ENCODE measurements around the gene SPATA6. TPM values are rescaled to one million over a fixed set of nuclear protein-coding genes. Genes with fewer than 3 reads are reported as not detected.

Gene SPATA6
- total RNA-seq, 3 donors from 2014 or later (not counting 1 experiment from before 2014, with no cell fraction given): 2.4 to 6.1 (median 3.5) TPM

GRCh38 chr1:48266576-48266975 is 205.4 kb downstream of the SPATA6 start:
- no peaks in the 10 kb centered on the region for H3K9me3 ChIP-seq (ENCODE audit: control insufficient read depth, insufficient read depth, low read length)
- Mint-ChIP-seq H3K27me3 (ENCODE audit: low read depth in 2 of 2) (peaks cover 2 to 14% of the 10 kb centered on the region in 2 donors), H3K4me3 (no peak overlapping the region), H3K4me1 (no peaks in the 10 kb centered on the region), H3K36me3 (no peaks in the 10 kb centered on the region), H3K27ac (no peak overlapping the region), H3K9me3 (no peaks in the 10 kb centered on the region)
- H3K4me3 ChIP-seq (ENCODE audit: low read length): no peak overlapping the region
- intact Hi-C loops (cut with micrococcal nuclease): no loop called here
- no peak overlapping the region for H3K27ac ChIP-seq (ENCODE audit: low read length)
- ATAC-seq (no peak), DNase-seq (no peak)
- H3K4me1 ChIP-seq (ENCODE audit: control insufficient read depth, insufficient read depth, low read length): no peaks in the 10 kb centered on the region
- H3K36me3 ChIP-seq (ENCODE audit: control insufficient read depth, insufficient read depth, low read length): no peaks in the 10 kb centered on the region
- no peaks in the 10 kb centered on the region for H3K27me3 ChIP-seq (ENCODE audit: control insufficient read depth, insufficient read depth, low read length)
- WGBS (ENCODE audit: insufficient coverage): no CpG with 5 or more reads among the region's 2 CpGs
- no peak for TF ChIP-seq CTCF (IDR thresholded peaks at IDR 0.05)

DNA sequence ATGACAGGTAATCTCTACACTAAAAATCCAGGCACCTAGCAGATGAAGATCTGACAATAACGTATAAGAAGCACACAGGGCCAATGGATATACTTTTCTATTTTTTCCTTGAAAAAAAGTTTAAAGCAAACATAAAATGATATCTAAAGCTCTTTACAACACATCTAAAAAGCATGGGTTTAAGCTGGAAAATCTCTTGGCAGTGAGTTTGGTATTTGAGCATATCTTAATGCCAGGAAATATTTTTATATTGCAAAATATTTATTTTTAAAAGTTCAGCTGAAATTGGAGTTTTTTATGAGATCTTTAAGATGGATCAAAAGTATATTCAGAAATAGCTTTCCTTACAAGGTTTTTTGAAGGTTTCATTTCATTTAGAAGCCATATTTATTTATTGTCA is 209.0 kb downstream of the SPATA6 start:
- H3K27ac ChIP-seq (ENCODE audit: low read length): no peak overlapping the region
- ATAC-seq: no peak
- Mint-ChIP-seq H3K9me3 (no peaks in the 10 kb centered on the region), H3K36me3 (no peaks in the 10 kb centered on the region), H3K4me3 (no peak overlapping the region), H3K27me3 (ENCODE audit: low read depth in 2 of 2) (peaks cover 2 to 17% of the 10 kb centered on the region in 2 donors), H3K4me1 (no peaks in the 10 kb centered on the region), H3K27ac (no peak overlapping the region)
- no peak for TF ChIP-seq CTCF (IDR thresholded peaks at IDR 0.05)
- 78% methylated on average over 1 of the region's 1 CpG for WGBS (ENCODE audit: insufficient coverage)
- H3K9me3 ChIP-seq (ENCODE audit: control insufficient read depth, insufficient read depth, low read length): no peaks in the 10 kb centered on the region
- no peak for DNase-seq
- no peak overlapping the region for H3K4me3 ChIP-seq (ENCODE audit: low read length)
- no peaks in the 10 kb centered on the region for H3K36me3 ChIP-seq (ENCODE audit: control insufficient read depth, insufficient read depth, low read length)
- intact Hi-C loops (cut with micrococcal nuclease): no loop called here
- H3K27me3 ChIP-seq (ENCODE audit: control insufficient read depth, insufficient read depth, low read length): no peaks in the 10 kb centered on the region
- no peaks in the 10 kb centered on the region for H3K4me1 ChIP-seq (ENCODE audit: control insufficient read depth, insufficient read depth, low read length)

DNA sequence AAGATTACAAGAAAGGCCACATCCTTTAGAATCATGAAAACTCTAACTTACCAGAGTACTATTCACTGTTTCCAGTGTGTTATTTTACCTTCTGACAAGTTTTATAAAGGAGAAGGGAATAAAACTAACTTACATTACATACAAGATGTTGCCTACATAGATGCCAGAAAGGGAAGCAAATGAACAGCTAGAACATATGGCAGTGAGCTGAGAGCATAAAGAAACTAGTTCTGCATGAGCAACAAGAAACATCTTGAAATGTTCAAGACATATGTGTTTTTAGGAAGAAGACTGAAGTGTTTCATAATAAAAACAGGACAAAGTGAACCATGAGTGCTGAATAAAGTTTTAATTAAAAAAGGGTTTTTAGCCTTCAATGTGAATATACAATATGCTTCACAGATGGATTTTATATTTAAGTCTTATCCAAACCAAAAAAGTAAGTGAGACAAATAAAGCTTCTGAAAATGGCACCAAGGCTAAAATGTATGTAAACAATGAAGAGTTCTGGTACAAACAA is 210.1 kb downstream of the SPATA6 start:
- no peak for TF ChIP-seq CTCF (IDR thresholded peaks at IDR 0.05)
- Mint-ChIP-seq H3K36me3 (no peaks in the 10 kb centered on the region), H3K27me3 (ENCODE audit: low read depth in 2 of 2) (peaks cover 0 to 17% of the 10 kb centered on the region in 2 donors), H3K4me1 (no peaks in the 10 kb centered on the region), H3K9me3 (no peaks in the 10 kb centered on the region), H3K4me3 (no peak overlapping the region), H3K27ac (no peak overlapping the region)
- Histone ChIP-seq H3K27me3 (ENCODE audit: control insufficient read depth, insufficient read depth, low read length) (no peaks in the 10 kb centered on the region), H3K27ac (ENCODE audit: low read length) (no peak overlapping the region), H3K4me3 (ENCODE audit: low read length) (no peak overlapping the region), H3K4me1 (ENCODE audit: control insufficient read depth, insufficient read depth, low read length) (no peaks in the 10 kb centered on the region), H3K9me3 (ENCODE audit: control insufficient read depth, insufficient read depth, low read length) (no peaks in the 10 kb centered on the region), H3K36me3 (ENCODE audit: control insufficient read depth, insufficient read depth, low read length) (no peaks in the 10 kb centered on the region)
- ATAC-seq: no peak
- intact Hi-C loops (cut with micrococcal nuclease): no loop called here
- DNase-seq: no peak

DNA sequence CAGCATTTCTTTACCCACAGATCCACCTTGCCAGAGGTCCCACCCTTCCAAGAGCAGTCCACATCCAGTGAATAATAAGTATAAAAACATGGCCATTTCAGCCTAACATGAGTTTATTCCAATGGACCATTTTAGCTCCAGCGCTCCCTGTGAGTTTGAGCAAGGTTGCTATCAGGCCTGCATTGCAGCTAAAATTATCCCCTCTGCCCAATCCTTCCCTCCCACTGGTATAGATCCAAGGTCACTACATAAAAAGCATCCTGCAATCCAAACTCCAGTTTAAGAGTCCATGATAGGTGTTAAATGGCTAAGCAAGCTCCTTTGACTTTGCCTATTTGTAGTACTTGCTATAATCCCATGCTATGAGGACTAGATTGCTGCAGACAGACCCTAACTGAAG is 213.9 kb downstream of the SPATA6 start:
- H3K36me3 Mint-ChIP-seq: no peaks in the 10 kb centered on the region
- 88% methylated on average over 1 of the region's 1 CpG for WGBS (ENCODE audit: insufficient coverage)
- no peaks in the 10 kb centered on the region for H3K4me1 ChIP-seq (ENCODE audit: control insufficient read depth, insufficient read depth, low read length)
- no peak overlapping the region for H3K4me3 ChIP-seq (ENCODE audit: low read length)
- peaks cover 6% of the 10 kb centered on the region in 2 donors for H3K4me1 Mint-ChIP-seq
- no peak for DNase-seq
- H3K36me3 ChIP-seq (ENCODE audit: control insufficient read depth, insufficient read depth, low read length): no peaks in the 10 kb centered on the region
- no peak overlapping the region for H3K27ac ChIP-seq (ENCODE audit: low read length)
- H3K27me3 ChIP-seq (ENCODE audit: control insufficient read depth, insufficient read depth, low read length): no peaks in the 10 kb centered on the region
- intact Hi-C loops (cut with micrococcal nuclease): no loop called here
- no peaks in the 10 kb centered on the region for H3K9me3 Mint-ChIP-seq
- no peak overlapping the region for H3K4me3 Mint-ChIP-seq
- no peak overlapping the region for H3K27ac Mint-ChIP-seq
- H3K9me3 ChIP-seq (ENCODE audit: control insufficient read depth, insufficient read depth, low read length): no peaks in the 10 kb centered on the region
- no peak for TF ChIP-seq CTCF (IDR thresholded peaks at IDR 0.05)
- H3K27me3 Mint-ChIP-seq (ENCODE audit: low read depth in 2 of 2): peaks cover 0 to 7% of the 10 kb centered on the region in 2 donors
- ATAC-seq: no peak
